ENCODE results near the gene CCSER2.
"Not testable (repeated sequence)": the region's sequence is repeated elsewhere in the genome, so short reads cannot be mapped to it uniquely, and the experiment has no call there.

Gene CCSER2

GRCh38 chr10:84412482-84412881 lies 84.1 kb downstream of the CCSER2 start:
- DNase-seq (ENCODE audit: low read depth), result no peak
- H3K4me3 ChIP-seq (ENCODE audit: low read depth, low read length), result no peak overlapping the region
- TF ChIP-seq CTCF (IDR thresholded peaks at IDR 0.05; ENCODE audit: insufficient read depth, low read depth, low read length, missing control alignments), result no peak

- DNase-seq (ENCODE audit: low read depth); H3K4me3 ChIP-seq (ENCODE audit: low read depth, low read length): not testable (repeated sequence)
These were observed 85.7 kb downstream of the CCSER2 start for GRCh38 chr10:84414110-84414509.

DNA sequence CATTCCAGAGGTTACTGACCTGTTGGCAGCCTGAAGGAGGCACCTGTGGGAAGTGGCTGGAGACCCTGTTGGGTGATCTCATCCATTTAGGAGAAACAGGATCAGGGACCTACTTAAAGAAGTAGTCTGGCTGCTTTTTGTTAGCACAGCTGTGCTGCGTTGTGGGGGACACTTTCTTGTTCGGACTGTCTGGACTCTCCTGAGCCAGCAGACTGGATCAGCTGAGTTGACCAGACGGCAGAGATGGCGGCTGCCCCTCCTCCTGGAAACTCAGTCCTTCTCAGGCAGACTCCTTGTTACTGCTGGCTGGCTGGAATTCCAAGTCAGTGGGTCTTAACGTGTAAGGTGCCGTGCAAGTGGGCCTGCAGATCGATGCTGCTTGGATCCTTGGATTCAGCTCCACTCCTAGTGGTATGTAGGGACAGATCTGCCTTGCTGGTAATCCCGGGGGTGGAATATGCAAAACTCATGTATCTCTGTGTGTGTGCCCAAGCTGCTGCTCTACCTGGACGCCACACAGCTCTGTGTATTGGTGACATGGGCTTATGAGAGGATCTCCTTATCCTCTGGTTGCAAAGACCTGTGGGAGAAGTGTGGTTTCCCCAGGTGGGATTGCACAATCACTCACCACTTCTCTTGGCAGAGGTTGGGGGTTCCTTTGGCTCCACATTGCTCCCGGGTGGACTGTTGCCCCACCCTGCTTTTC lies 87.3 kb downstream of the CCSER2 start:
- no peak for TF ChIP-seq CTCF (IDR thresholded peaks at IDR 0.05; ENCODE audit: insufficient read depth, low read depth, low read length, missing control alignments)
- H3K4me3 ChIP-seq (ENCODE audit: low read depth, low read length), result no peak overlapping the region
- no peak for DNase-seq (ENCODE audit: low read depth)

GRCh38 chr10:84416245-84416555 lies 87.8 kb downstream of the CCSER2 start:
- DNase-seq (ENCODE audit: low read depth), result no peak

DNA sequence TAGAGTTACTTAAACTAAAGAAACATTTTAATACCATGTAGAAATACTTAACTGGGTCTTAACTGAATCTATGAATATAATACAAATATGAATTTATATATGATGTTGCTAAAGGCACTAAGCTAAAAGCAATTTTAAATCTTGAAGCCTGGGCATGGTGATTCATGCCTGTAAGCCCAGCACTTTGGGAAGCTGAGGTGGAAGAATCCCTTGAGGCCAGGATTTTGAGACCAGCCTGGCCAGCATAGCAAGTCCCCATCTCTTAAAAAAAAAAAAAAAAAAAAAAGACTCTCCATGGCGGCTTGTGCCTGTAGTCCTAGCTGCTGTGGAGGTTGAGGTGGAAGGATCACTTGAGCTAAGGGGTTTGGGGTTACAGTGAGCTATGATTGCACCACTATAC lies 95.3 kb downstream of the CCSER2 start:
- no peak for TF ChIP-seq CTCF (IDR thresholded peaks at IDR 0.05; ENCODE audit: insufficient read depth, low read depth, low read length, missing control alignments)
- H3K4me3 ChIP-seq (ENCODE audit: low read depth, low read length), result no peak overlapping the region
- no peak for DNase-seq (ENCODE audit: low read depth)

More at GRCh38 chr10:84416245-84416555, 87.8 kb downstream of the CCSER2 start:
- no peak overlapping the region for H3K4me3 ChIP-seq (ENCODE audit: low read depth, low read length)
- no peak for TF ChIP-seq CTCF (IDR thresholded peaks at IDR 0.05; ENCODE audit: insufficient read depth, low read depth, low read length, missing control alignments)

GRCh38 chr10:84424731-84425167 lies 96.4 kb downstream of the CCSER2 start:
- TF ChIP-seq CTCF (IDR thresholded peaks at IDR 0.05; ENCODE audit: insufficient read depth, low read depth, low read length, missing control alignments), result no peak
- DNase-seq (ENCODE audit: low read depth), result no peak
- no peak overlapping the region for H3K4me3 ChIP-seq (ENCODE audit: low read depth, low read length)

GRCh38 chr10:84427903-84428650 lies 99.7 kb downstream of the CCSER2 start:
- no peak for TF ChIP-seq CTCF (IDR thresholded peaks at IDR 0.05; ENCODE audit: insufficient read depth, low read depth, low read length, missing control alignments)
- no peak overlapping the region for H3K4me3 ChIP-seq (ENCODE audit: low read depth, low read length)
- no peak for DNase-seq (ENCODE audit: low read depth)

Measured in GM12865 (cell line).